SIG-M5 treated with dmso at 0.1 percent for 504 hours (cell line): ENCODE measurements around the gene MYO15A.
A peak's percentile ranks its signal among the peaks of the same experiment; 100 is the strongest.

ENCODE experiments used
- DNase-seq: peaks from one replicate; lab custom pipeline; 2025; ENCODE audit not compliant: unreplicated experiment; lab: John Stamatoyannopoulos, UW

Gene MYO15A

GRCh38 chr17:18184143-18185031, 75.8 kb downstream of the MYO15A start:
- peak; percentile 31 for DNase-seq

DNA sequence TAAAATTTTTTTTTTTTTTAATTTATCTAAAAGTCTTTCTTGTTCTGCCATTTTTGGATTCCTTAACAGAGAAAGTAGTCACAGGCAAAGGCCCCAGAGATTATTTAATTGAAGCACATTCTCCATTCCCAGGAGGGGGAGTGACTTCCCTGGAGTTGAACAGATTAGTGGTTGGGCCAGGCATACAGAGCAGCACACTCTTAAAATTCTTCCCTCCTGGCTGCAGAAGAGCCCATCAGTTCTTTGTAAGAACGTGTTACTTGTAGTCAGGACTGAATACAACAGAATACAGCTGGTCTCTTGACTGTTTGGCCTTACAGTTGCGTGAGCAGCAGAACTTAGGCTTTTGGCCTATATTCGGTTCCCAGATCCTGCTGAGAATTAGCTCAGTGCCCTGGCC, 76.8 kb downstream of the MYO15A start:
- no peak for DNase-seq

DNA sequence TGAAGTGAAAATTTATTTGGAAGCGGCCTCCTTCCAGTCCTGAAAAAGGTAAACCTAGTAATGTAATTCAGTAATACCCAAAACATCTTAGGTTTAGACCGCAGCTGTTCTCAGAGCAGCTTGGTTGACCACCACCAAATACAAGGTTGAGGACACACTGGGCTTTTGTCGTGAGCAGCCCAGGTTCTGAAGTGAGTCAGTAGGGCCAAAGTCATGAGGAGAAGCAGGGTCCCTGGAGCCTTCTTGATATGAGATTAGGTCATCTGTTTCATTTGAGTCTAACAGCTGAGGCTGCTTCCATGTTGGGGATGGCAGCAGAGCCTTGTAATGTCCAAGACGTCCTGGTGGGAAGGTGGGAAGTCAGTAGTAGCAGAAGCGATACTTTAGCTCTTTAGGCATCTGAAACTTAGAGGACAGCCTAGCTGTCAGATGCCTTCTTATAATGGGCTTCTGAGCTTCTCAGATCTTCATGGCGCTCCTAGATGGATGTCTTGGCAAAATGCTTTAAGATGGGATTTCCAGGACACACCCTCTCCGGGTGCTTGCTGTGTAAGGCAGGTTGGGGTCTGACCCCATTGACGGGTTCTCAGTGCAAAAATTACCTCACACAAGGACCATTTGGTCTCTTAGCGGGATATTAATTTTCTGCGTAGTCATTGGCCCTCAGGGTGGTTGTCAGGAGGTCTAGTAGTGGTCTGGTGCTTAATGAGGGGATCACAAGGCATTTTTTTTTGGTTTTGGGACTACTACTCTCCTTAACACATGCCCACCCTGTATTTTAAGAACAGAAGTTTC, 77.5 kb downstream of the MYO15A start:
- no peak for DNase-seq

DNA sequence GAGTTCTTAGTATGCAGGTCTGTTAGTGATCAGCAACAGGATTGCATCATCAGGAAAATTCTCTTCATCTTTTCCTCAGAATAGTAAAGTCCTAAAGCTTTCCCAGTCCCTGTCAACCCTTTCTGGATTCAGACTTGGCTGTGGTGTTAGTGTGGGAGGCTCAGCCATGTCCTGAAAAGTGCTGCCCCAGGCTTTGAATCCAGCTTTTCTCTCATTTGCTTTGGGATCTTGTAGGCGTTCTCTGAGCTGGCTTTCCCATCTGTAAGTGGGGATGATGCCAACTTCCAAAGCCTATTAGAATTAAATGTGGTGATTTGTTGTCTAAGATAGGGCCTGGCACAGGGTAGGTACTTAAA, 78.0 kb downstream of the MYO15A start:
- DNase-seq: no peak

DNA sequence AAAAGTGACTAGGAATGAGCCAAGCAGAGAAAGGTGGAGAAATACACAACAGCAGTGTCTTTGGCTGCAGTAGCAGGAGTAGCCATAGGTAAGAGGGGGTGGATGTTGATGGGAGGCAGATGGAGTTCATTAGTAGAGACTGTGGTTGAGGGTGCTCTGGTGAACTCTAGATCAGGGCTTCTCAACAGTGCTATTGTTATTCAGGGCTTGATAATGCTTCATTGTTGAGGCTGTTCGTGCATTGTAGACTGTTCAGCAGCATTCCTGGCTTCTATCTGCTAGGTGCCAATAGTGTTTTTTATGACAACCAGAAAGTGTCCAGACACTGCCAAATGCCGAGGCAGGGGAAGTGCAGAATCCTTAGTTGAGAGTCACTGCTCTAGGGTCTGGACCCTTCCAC, 78.7 kb downstream of the MYO15A start:
- DNase-seq: no peak

DNA sequence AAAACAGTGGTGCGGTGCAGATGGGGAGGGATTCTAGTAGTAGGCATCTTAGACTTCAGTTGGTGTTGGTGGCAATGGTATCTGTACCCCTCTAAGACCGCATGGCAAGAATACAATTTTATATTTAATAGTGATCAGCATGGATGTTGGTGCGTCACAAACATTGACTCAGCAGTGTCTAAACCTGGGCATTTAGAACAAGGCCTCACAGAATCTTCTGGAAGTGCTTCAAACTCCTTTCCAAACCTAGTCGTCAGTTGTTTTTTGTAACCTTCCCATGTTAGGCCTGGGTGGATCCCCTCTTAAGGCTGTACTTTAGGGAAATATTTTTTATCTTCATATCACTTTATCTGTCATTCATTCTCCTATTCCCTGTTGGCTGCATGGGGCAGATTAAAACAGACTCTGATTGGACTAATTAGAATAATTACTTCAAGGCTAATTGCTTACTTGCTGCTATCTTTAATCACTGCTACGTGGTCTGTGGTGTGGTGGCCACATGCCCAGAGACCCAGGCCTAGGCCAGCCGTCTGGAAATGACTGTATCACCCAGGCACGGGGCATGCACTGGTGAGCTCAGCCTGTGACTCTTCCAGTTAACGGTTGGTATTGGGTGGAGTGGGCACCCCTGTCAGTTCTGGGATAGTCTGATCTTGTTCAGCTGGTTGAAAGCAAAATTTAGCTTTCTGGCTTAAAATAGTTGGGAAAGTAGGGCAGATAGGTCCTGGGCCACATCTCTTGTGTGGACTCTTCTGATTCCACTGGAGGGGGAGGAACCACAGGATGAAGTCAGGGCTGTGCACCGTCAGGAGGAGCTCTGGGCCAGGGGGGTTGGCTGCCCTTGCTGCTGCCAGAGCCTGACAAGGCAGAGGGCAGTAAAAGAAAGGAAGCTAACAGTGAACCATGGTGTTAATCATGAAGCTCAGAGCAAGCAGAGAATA, 79.5 kb downstream of the MYO15A start:
- no peak for DNase-seq

- no peak for DNase-seq
Observed at GRCh38 chr17:18190628-18191235, 82.2 kb downstream of the MYO15A start.

DNA sequence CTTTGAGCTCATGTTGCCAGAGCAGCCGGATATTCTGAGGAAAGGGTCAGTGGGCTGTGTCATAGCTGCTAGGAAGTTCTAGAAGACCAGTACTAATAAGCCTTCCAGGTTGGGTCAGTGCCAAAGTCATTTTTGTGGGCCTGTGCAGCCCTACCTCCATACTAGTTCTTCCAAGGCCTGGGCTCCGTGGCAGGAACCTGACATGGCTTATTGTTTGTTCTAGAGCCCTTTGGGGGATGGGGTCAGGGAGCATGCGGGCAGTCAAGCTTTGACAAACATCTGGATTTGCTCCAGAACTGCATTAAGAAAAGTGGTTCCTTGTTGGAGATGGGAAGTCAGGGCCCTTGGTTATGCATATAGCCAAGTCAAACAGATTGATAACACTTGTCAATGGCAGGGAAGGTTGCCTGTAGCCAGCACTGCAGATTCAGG, 82.7 kb downstream of the MYO15A start:
- DNase-seq: no peak

GRCh38 chr17:18191967-18192366, 83.4 kb downstream of the MYO15A start:
- DNase-seq: no peak

DNA sequence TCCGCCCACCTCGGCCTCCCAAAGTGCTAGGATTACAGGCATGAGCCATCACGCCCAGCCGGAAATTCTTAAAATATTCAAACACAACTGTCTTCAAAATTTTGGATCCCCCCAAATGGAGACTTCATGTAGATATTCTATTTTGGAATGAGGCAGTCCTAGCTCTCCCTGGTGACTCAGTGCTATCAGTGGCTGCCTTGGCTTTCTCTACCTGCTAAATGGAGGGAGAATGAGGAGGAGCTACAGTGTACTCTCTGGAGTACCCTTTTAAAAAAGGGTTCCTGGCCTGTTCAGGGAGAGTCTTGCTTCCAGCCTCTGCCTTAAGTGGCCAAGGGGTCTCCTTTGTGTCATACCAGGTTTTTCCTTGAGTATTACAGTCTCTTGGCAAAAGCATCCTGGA, 85.8 kb downstream of the MYO15A start:
- no peak for DNase-seq

DNA sequence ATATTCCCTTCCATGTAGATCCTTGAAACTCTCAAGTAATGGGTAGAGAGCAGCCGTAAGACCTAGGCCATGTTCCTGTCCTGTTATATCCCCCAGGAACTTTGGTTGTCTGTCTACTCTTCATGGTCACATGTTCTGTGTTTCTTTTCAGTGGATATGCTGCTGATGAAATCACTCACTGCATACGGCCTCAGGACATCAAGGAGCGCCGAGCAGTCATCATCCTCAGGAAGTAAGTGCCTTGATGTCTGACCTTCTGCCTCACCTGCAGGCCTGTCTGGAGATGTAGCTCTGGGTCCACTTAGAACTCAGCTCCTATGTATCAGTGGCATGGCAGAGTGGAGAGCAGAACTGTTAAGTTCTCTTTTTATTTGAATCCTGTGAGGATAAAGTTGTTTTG, 86.2 kb downstream of the MYO15A start:
- no peak for DNase-seq

DNA sequence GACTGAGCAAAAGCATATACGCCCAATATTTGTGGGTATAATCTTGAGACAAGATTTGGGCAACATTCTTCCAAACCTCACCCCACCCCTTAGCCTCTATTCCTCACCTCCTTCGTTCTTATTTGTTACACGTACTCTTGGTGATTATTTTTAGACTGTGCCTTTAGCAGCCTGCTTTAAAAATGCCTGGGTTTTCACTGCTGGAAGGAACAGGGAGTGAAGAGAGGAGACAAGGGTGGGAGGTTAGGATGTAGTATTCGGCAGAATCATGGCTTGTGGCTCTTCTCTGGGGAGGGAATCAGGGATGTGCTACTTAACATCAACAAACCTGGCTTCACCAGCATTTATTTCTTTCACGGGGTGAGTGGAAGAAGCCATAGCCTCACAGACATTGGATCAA, 86.7 kb downstream of the MYO15A start:
- no peak for DNase-seq

GRCh38 chr17:18197535-18198194, 89.1 kb downstream of the MYO15A start:
- no peak for DNase-seq

GRCh38 chr17:18198530-18198929, 90.0 kb downstream of the MYO15A start:
- no peak for DNase-seq

DNA sequence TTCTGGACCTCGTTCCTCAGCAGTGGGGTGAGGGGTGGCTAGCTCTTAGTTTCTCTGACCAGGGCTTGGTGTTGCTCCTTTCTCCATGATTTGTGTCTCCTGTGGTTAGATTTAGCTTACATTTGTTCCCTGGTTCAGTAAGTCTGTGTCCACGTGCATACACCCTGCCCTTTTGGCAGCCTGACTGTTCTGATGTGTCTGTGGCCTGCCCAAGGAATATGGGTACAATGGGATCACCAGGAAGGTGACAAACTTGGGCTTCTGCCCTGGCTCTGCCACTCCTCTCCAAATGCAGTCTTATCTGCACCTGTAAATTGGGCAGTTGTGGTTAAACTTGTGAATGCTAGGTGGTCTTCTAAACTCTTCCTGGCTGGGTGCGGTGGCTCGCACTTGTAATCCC, 92.6 kb downstream of the MYO15A start:
- no peak for DNase-seq

DNA sequence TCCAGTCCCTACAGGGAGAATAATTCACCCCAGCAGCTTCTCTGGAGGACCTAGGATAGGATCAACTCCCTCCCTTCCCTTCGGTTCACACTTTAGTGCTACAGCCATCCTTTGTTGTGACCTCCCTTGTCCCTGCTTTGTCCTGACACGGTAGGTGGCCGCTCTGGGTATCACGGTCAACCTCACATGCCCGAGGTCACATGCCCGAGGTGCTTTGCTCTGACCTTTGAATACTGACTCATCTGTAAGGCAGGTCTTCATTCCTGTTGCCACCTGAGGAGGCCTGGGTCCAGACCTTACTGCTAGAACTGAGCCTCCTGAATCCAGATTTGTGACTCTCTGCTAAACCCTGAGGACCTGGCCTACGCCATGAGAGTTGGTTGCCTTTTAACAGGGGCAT, 94.8 kb downstream of the MYO15A start:
- no peak for DNase-seq

DNA sequence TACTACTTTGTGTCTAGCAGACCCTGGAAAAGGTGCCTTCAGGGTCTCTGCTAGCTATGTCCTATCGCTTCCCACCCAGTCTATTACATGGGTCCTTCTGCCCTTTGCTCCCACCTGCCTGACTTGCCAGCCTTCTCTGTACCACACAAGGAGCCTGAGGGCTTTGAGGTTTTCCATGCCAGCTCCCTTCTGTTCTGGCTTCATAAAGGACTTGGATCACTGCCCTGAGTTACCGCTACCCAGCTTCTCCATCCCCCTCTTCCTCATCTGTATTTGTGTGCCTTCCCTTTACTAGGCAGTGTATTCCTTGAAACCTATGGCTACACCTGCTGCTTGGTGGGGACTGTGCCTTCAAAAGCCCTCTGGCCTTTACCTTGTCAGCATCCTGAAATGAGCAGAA, 97.3 kb downstream of the MYO15A start:
- DNase-seq: no peak

DNA sequence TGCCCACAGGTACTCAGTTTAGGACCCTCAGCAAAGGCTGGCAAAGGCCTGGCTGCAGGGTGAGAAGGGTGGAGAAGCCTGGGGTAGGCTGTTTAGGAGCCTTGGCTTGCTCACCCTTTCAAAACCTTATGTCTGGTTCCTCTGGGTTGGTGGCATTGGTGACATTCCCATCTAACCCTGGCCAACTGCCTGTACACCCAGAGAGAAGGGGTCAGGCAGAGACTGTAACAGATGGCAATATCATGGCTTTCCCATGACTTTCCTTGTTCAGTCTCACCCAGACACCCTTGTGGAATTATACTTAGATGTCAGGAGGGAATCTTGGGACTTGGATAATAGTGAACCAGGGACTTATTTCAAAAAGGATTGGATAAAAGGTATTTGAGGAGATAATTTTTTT, 98.4 kb downstream of the MYO15A start:
- no peak for DNase-seq

GRCh38 chr17:18208092-18208491, 99.5 kb downstream of the MYO15A start:
- no peak for DNase-seq

DNA sequence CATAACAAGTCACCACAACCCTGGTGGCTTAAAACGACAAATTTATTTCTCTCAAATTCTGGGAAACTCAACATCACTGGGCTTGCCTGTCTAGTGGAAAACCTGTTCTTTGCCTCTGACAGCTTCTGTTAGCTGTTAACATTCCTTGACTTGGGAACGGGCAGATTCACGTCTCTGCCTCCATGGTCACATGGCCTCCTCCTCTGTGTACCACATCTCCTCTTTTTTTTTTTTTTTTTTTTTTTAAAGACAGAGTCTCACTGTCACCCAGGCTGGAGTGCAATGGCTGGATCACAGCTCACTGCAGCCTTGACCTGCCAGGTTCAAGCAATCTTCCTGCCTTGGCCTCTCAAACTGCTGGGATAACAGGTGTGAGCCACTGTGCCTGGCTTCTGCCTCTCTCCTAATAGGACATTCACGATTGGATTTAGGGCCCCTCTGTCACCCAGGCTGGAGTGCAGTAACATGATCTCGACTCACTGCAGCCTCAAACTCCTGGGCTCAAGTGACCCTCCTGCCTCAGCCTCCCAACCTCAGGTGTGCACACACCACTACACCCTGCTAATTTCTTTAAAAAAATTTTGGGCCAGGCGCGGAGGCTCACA, 105.2 kb downstream of the MYO15A start:
- DNase-seq: no peak
